Nephron progenitor cell (in vitro differentiated cells): ENCODE results near the gene BIN1.

Experiments
- DNase-seq: peaks from one replicate; pipeline ENCODE4 v3.0.0; 2021
- H3K27ac Mint-ChIP-seq: 2 replicates; pipeline ENCODE4 v1.8.0; 2021; ENCODE audit warnings: mild to moderate bottlenecking, moderate library complexity, mixed read lengths
- H3K27me3 Mint-ChIP-seq: 2 replicates; pipeline ENCODE4 v1.8.0; 2021; ENCODE audit warnings: mild to moderate bottlenecking, low read depth, mixed read lengths; ENCODE audit not compliant: poor library complexity
- H3K36me3 Mint-ChIP-seq: 2 replicates; pipeline ENCODE4 v1.8.0; 2021; ENCODE audit warnings: low read depth, mixed read lengths
- H3K4me1 Mint-ChIP-seq: 2 replicates; pipeline ENCODE4 v1.8.0; 2021; ENCODE audit warnings: mixed read lengths
- H3K4me3 Mint-ChIP-seq: 2 replicates; pipeline ENCODE4 v1.8.0; 2021; ENCODE audit warnings: mild to moderate bottlenecking, moderate library complexity, mixed read lengths
- H3K9me3 Mint-ChIP-seq: 2 replicates; pipeline ENCODE4 v1.8.0; 2021; ENCODE audit warnings: mild to moderate bottlenecking, moderate library complexity, mixed read lengths
- CTCF ChIP-seq: fragments of 200-600 bp; sonication (generic); IDR thresholded peaks from 2 replicates; pipeline ENCODE4 v1.5.0; 2021; ENCODE audit warnings: antibody characterized with exemption

Gene BIN1

GRCh38 chr2:127098711-127099110 is 8.2 kb downstream of the BIN1 start:
- peaks cover 3% of the 10 kb centered on the region for H3K27me3 Mint-ChIP-seq
- H3K4me1 Mint-ChIP-seq, result peaks cover 89% of the 10 kb centered on the region
- no peaks in the 10 kb centered on the region for H3K9me3 Mint-ChIP-seq
- H3K27ac Mint-ChIP-seq, result no peak overlapping the region
- peaks cover 10% of the 10 kb centered on the region for H3K36me3 Mint-ChIP-seq
- no peak overlapping the region for H3K4me3 Mint-ChIP-seq
- TF ChIP-seq CTCF, result no peak
- no peak for DNase-seq

GRCh38 chr2:127097841-127098651 is 8.9 kb downstream of the BIN1 start:
- no peak for TF ChIP-seq CTCF
- H3K27me3 Mint-ChIP-seq, result peaks cover 3% of the 10 kb centered on the region
- no peak for DNase-seq
- peak overlapping the region; percentile 38 for H3K4me3 Mint-ChIP-seq
- H3K9me3 Mint-ChIP-seq, result no peaks in the 10 kb centered on the region
- H3K27ac Mint-ChIP-seq, result peak overlapping the region; percentile 92
- H3K36me3 Mint-ChIP-seq, result peaks cover 10% of the 10 kb centered on the region
- H3K4me1 Mint-ChIP-seq, result peaks cover 89% of the 10 kb centered on the region

- Mint-ChIP-seq H3K36me3 (peaks cover 7% of the 10 kb centered on the region), H3K9me3 (no peaks in the 10 kb centered on the region), H3K27me3 (peaks cover 3% of the 10 kb centered on the region), H3K27ac (no peak overlapping the region), H3K4me1 (peaks cover 89% of the 10 kb centered on the region), H3K4me3 (no peak overlapping the region)
- DNase-seq, result no peak
- no peak for TF ChIP-seq CTCF
These were observed 9.5 kb downstream of the BIN1 start for GRCh38 chr2:127097471-127097765.

GRCh38 chr2:127096718-127097470 is 10.1 kb downstream of the BIN1 start:
- no peak for DNase-seq
- Mint-ChIP-seq H3K9me3 (no peaks in the 10 kb centered on the region), H3K27ac (no peak overlapping the region), H3K27me3 (peaks cover 3% of the 10 kb centered on the region), H3K36me3 (peaks cover 6% of the 10 kb centered on the region), H3K4me3 (no peak overlapping the region), H3K4me1 (peaks cover 89% of the 10 kb centered on the region)
- no peak for TF ChIP-seq CTCF

GRCh38 chr2:127096280-127096679 is 10.7 kb downstream of the BIN1 start:
- peak overlapping the region; percentile 29 for H3K27ac Mint-ChIP-seq
- no peak overlapping the region for H3K4me3 Mint-ChIP-seq
- peaks cover 3% of the 10 kb centered on the region for H3K36me3 Mint-ChIP-seq
- peaks cover 3% of the 10 kb centered on the region for H3K27me3 Mint-ChIP-seq
- no peak for DNase-seq
- TF ChIP-seq CTCF, result no peak
- no peaks in the 10 kb centered on the region for H3K9me3 Mint-ChIP-seq
- H3K4me1 Mint-ChIP-seq, result peaks cover 87% of the 10 kb centered on the region

- no peak for TF ChIP-seq CTCF
- peaks cover 4% of the 10 kb centered on the region for H3K27me3 Mint-ChIP-seq
- H3K4me1 Mint-ChIP-seq, result peaks cover 87% of the 10 kb centered on the region
- peak overlapping the region; percentile 29 for H3K27ac Mint-ChIP-seq
- DNase-seq, result no peak
- no peaks in the 10 kb centered on the region for H3K9me3 Mint-ChIP-seq
- H3K4me3 Mint-ChIP-seq, result no peak overlapping the region
- H3K36me3 Mint-ChIP-seq, result no peaks in the 10 kb centered on the region
These were observed 11.2 kb downstream of the BIN1 start for GRCh38 chr2:127095784-127096183.
